ENCODE results near the gene RBM38. TPM values are rescaled to one million over a fixed set of nuclear protein-coding genes. Genes with fewer than 3 reads are reported as not detected.

Gene RBM38
- total and polyA plus RNA-seq, 2 donors from 2014 or later: 16.8 to 18.0 TPM

- no peak for TF ChIP-seq CTCF (IDR thresholded peaks at IDR 0.05; ENCODE audit: borderline replicate concordance, extremely low read depth, insufficient read depth)
- H3K27ac ChIP-seq (ENCODE audit: low read depth in 2 of 2, low read length in 2 of 2): no peak overlapping the region
- DNase-seq (peak in 3 of 5 donors; percentile 48 to 52 (median 48)), FAIRE-seq (no peak)
- H3K36me3 ChIP-seq (ENCODE audit: control insufficient read depth in 2 of 3, insufficient read depth in 3 of 3, low read length in 3 of 3): no peaks in the 10 kb centered on the region
- intact Hi-C loops (cut with DNase I): no loop called here
- no peak overlapping the region for H3K4me3 ChIP-seq (ENCODE audit: low read length in 3 of 3)
- no peaks in the 10 kb centered on the region for H3K9me3 ChIP-seq (ENCODE audit: control insufficient read depth in 2 of 3, insufficient read depth in 1 of 3, low read length in 3 of 3)
- no peaks in the 10 kb centered on the region for H3K4me1 ChIP-seq (ENCODE audit: control insufficient read depth in 2 of 3, insufficient read depth in 2 of 3, low read depth in 1 of 3, low read length in 3 of 3)
- no peaks in the 10 kb centered on the region for H3K27me3 ChIP-seq (ENCODE audit: control insufficient read depth, insufficient read depth, low read length)
- H3K9ac ChIP-seq (ENCODE audit: low read length in 3 of 3): no peak overlapping the region
These were observed 46.6 kb downstream of the RBM38 start for GRCh38 chr20:57437672-57438330.

DNA sequence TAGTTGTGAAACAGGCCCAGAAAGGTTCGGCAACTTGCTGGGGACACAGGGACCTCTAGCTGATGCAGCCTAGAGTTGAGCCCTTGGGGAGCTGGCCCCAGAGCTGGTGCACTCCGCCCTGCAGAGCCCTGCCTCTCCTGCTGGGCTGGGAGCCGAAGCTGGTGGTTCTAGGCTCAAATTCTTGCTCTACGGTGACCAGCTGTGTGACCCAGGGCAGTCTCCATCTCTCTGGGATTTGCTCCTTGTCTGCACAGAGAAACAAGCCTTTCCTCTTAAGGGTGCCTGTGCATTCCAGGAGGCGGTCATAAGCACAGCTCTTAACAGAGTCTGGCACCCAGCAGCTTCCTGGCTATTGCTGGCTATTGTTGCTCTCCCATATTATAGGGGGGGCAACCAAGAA is 47.4 kb downstream of the RBM38 start:
- TF ChIP-seq CTCF (IDR thresholded peaks at IDR 0.05; ENCODE audit: borderline replicate concordance, extremely low read depth, insufficient read depth): no peak
- intact Hi-C loops (cut with DNase I): no loop called here
- no peak for FAIRE-seq
- H3K27ac ChIP-seq (ENCODE audit: low read depth in 2 of 2, low read length in 2 of 2): no peak overlapping the region
- H3K4me1 ChIP-seq (ENCODE audit: control insufficient read depth in 2 of 3, insufficient read depth in 2 of 3, low read depth in 1 of 3, low read length in 3 of 3): no peaks in the 10 kb centered on the region
- H3K36me3 ChIP-seq (ENCODE audit: control insufficient read depth in 2 of 3, insufficient read depth in 3 of 3, low read length in 3 of 3): no peaks in the 10 kb centered on the region
- no peaks in the 10 kb centered on the region for H3K27me3 ChIP-seq (ENCODE audit: control insufficient read depth, insufficient read depth, low read length)
- no peaks in the 10 kb centered on the region for H3K9me3 ChIP-seq (ENCODE audit: control insufficient read depth in 2 of 3, insufficient read depth in 1 of 3, low read length in 3 of 3)
- no peak overlapping the region for H3K4me3 ChIP-seq (ENCODE audit: low read length in 3 of 3)
- no peak for DNase-seq
- no peak overlapping the region for H3K9ac ChIP-seq (ENCODE audit: low read length in 3 of 3)

GRCh38 chr20:57439432-57439831 is 48.2 kb downstream of the RBM38 start:
- Histone ChIP-seq H3K9ac (ENCODE audit: low read length in 3 of 3) (no peak overlapping the region), H3K4me1 (ENCODE audit: control insufficient read depth in 2 of 3, insufficient read depth in 2 of 3, low read depth in 1 of 3, low read length in 3 of 3) (no peaks in the 10 kb centered on the region), H3K27ac (ENCODE audit: low read depth in 2 of 2, low read length in 2 of 2) (no peak overlapping the region), H3K4me3 (ENCODE audit: low read length in 3 of 3) (no peak overlapping the region), H3K36me3 (ENCODE audit: control insufficient read depth in 2 of 3, insufficient read depth in 3 of 3, low read length in 3 of 3) (no peaks in the 10 kb centered on the region), H3K9me3 (ENCODE audit: control insufficient read depth in 2 of 3, insufficient read depth in 1 of 3, low read length in 3 of 3) (no peaks in the 10 kb centered on the region), H3K27me3 (ENCODE audit: control insufficient read depth, insufficient read depth, low read length) (no peaks in the 10 kb centered on the region)
- FAIRE-seq (no peak), DNase-seq (peak; percentile 81 to 87 (median 86))
- intact Hi-C loops (cut with DNase I): no loop called here
- TF ChIP-seq CTCF (IDR thresholded peaks at IDR 0.05; ENCODE audit: borderline replicate concordance, extremely low read depth, insufficient read depth): no peak

- TF ChIP-seq CTCF (IDR thresholded peaks at IDR 0.05; ENCODE audit: borderline replicate concordance, extremely low read depth, insufficient read depth): no peak
- FAIRE-seq (no peak), DNase-seq (no peak)
- Histone ChIP-seq H3K9ac (ENCODE audit: low read length in 3 of 3) (no peak overlapping the region), H3K4me3 (ENCODE audit: low read length in 3 of 3) (no peak overlapping the region), H3K9me3 (ENCODE audit: control insufficient read depth in 2 of 3, insufficient read depth in 1 of 3, low read length in 3 of 3) (no peaks in the 10 kb centered on the region), H3K27me3 (ENCODE audit: control insufficient read depth, insufficient read depth, low read length) (no peaks in the 10 kb centered on the region), H3K27ac (ENCODE audit: low read depth in 2 of 2, low read length in 2 of 2) (peak overlapping the region in 1 of 2 donors; percentile 11), H3K36me3 (ENCODE audit: control insufficient read depth in 2 of 3, insufficient read depth in 3 of 3, low read length in 3 of 3) (no peaks in the 10 kb centered on the region), H3K4me1 (ENCODE audit: control insufficient read depth in 2 of 3, insufficient read depth in 2 of 3, low read depth in 1 of 3, low read length in 3 of 3) (no peaks in the 10 kb centered on the region)
- intact Hi-C loops (cut with DNase I): no loop called here
These were observed 48.8 kb downstream of the RBM38 start for GRCh38 chr20:57439993-57440392.

Measured in kidney (tissue), 14 donors.